Sigmoid colon (tissue), 3 donors: ENCODE data around the gene HDAC4.

Source experiments
- CTCF ChIP-seq, 4 experiments: fragments of 450-650 bp in 3 of 4; fragments of 200-600 bp in 1 of 4; IDR thresholded peaks; one replicate each; pipeline ENCODE4 v1.5.1; 2016 to 2019; ENCODE audit warnings: antibody characterized with exemption in 4 of 4, mild to moderate bottlenecking in 3 of 4, moderate library complexity in 2 of 4
- POLR2A ChIP-seq, 2 donors: fragments of 450-650 bp; IDR thresholded peaks; one replicate each; pipeline ENCODE4 v1.6.1; 2016; ENCODE audit warnings: antibody characterized with exemption in 2 of 2, mild to moderate bottlenecking in 2 of 2, moderate library complexity in 2 of 2

- TF ChIP-seq CTCF (IDR thresholded peaks at IDR 0.05) = no peak
- no peak for TF ChIP-seq POLR2A (IDR thresholded peaks at IDR 0.05)
These were observed 132.3 kb downstream of the HDAC4 start for GRCh38 chr2:239268549-239268948.
